ENCODE data around the gene OR2T5.
"Not testable (repeated sequence)": the region's sequence is repeated elsewhere in the genome, so short reads cannot be mapped to it uniquely, and the experiment has no call there.

The OR2T5 gene

DNA sequence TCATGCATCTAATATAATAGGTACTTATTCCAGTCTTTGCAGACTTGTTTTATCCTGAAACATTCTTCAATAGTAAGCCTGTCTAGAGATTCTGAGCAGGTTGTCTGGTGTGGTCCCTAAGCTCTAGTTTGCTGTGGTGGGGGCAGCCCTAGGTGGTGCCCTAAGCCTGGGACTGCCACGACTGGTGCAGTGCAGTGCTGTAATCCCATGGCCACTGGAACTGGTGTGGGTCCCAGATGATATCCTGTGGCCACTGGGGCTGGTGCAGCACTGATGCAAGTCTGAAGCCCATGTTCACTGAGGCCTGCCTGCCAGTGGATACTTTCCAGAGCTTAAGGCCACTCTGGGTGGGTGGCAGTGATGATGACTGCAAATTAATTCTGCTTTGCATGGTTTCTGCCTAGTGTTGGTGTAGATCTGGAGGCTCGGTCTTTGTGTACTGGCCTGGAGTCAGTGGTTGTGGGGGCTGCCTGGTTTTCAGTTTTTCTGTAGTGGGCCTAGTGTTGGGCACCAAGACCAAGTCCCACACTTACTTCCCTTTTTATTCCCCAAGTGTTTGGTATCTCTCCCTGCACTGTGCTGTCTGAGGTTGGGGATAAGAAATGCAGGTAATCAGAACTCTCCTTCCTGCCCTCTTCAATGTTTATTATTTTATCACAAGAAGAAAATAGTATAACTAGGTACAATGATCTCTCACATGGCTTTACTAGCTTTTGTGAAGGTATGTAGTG, 12.1 kb downstream of the OR2T5 start:
- not testable (repeated sequence) for DNase-seq (ENCODE audit: low spot score)

DNA sequence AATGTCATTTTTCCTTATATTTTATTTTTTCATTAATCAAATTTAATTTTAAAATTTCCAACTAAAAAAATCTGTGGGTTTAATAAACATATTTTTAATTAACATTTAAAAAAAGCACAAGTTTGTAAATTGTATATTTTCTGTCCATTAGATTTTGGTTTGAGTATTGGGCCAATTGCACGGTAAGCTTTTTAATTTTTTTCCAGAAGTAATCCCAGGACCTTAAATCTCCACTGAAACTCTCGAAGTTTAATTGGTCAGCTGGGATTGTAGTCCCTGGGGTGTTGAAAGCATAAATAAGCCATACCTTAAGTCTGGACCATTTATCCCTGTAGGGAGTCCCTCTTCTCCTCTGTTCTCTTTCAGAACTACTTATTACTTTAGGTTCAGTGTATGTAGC, 19.4 kb downstream of the OR2T5 start, which contains the start of gene OR2G6:
OR2G6 (plus strand) TSS at position 301 of the 400 bp plus-strand sequence. CDS start 13,574 bp downstream, outside the sequence.
- not testable (repeated sequence) for DNase-seq (ENCODE audit: low spot score)

DNA sequence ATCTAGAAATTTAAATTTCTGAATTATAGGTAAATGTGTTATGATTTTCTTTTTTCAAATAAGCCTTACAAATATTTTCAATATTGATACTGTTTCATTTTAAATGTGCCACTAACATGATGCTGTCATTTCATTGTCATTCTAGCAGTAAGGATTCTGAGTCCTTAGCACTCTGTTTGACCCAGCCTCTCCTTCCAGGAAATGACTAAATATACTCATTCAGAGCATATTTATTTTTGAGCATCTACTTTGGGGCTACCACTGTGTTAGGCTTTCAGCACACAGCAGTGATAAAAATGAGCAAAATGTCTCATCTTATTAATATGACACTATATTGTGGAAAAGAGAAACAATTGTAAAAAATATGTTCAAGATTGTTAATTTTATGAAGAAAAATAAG, 21.8 kb downstream of the OR2T5 start:
- not testable (repeated sequence) for DNase-seq (ENCODE audit: low spot score)

DNA sequence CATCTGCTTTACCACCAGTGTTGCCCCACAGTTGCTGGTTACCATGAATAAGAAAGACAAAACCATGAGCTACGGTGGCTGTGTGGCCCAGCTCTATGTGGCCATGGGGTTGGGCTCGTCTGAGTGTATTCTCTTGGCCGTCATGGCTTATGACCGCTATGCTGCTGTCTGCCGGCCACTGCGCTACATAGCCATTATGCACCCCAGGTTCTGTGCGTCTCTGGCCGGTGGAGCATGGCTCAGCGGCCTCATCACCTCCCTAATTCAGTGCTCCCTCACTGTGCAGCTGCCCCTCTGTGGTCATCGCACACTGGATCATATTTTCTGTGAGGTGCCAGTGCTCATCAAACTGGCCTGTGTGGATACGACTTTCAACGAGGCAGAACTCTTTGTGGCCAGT, 33.5 kb downstream of the OR2T5 start:
- DNase-seq (ENCODE audit: low spot score) = no peak

DNA sequence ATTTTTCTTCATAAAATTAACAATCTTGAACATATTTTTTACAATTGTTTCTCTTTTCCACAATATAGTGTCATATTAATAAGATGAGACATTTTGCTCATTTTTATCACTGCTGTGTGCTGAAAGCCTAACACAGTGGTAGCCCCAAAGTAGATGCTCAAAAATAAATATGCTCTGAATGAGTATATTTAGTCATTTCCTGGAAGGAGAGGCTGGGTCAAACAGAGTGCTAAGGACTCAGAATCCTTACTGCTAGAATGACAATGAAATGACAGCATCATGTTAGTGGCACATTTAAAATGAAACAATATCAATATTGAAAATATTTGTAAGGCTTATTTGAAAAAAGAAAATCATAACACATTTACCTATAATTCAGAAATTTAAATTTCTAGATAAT, 49.1 kb downstream of the OR2T5 start:
- DNase-seq (ENCODE audit: low spot score) = not testable (repeated sequence)

All from germinal center (tissue), 1 donor.